WTC11 (cell line): ENCODE results near the gene KIF5A. TPM values are rescaled to one million over a fixed set of nuclear protein-coding genes. Genes with fewer than 3 reads are reported as not detected.

Experiments
- ATAC-seq: fragments of 200-7000 bp; cut with Tn5 transposase; 2 replicates; pipeline ENCODE4 v1.10.0; 2021; ENCODE audit warnings: mild to moderate bottlenecking, moderate library complexity
- CTCF ChIA-PET: fragments of 300-600 bp; sonication (Branson Sonifier 250); formaldehyde crosslinking; loops from one replicate; lab custom pipeline; 2021; ENCODE audit warnings: antibody characterized with exemption; lab: Charles Lee
- POLR2A ChIA-PET: fragments of 350-600 bp; sonication (Branson Sonifier 250); formaldehyde crosslinking; loops from one replicate; lab custom pipeline; 2021; ENCODE audit warnings: antibody characterized with exemption; lab: Charles Lee
- DNase-seq: peaks from one replicate; pipeline ENCODE4 v3.0.0; 2021; ENCODE audit warnings: low spot score
- H3K27ac Mint-ChIP-seq: 2 replicates; pipeline ENCODE4 v1.8.0; 2021; ENCODE audit warnings: mixed read lengths
- H3K27me3 Mint-ChIP-seq: 2 replicates; pipeline ENCODE4 v1.8.0; 2021; ENCODE audit warnings: low read depth, mild to moderate bottlenecking, moderate library complexity, mixed read lengths
- H3K36me3 Mint-ChIP-seq: 2 replicates; pipeline ENCODE4 v1.8.0; 2021; ENCODE audit warnings: mixed read lengths
- H3K4me1 Mint-ChIP-seq: 2 replicates; pipeline ENCODE4 v1.8.0; 2022; ENCODE audit warnings: mixed read lengths
- H3K4me3 Mint-ChIP-seq: 2 replicates; pipeline ENCODE4 v1.8.0; 2021; ENCODE audit warnings: mild to moderate bottlenecking, moderate library complexity, mixed read lengths
- H3K9me3 Mint-ChIP-seq: 2 replicates; pipeline ENCODE4 v1.8.0; 2021; ENCODE audit warnings: mixed read lengths
- E2F1 ChIP-seq: sonication (generic); formaldehyde crosslinking; IDR thresholded peaks from 2 replicates; pipeline ENCODE4 v1.8.0; 2022; ENCODE audit warnings: mild to moderate bottlenecking, missing genetic modification reagents
- ELF4 ChIP-seq: sonication (generic); formaldehyde crosslinking; IDR thresholded peaks from 2 replicates; pipeline ENCODE4 v1.8.1; 2022; ENCODE audit warnings: low read depth, mild to moderate bottlenecking, moderate library complexity, missing genetic modification reagents
- ESRRA ChIP-seq: sonication (generic); formaldehyde crosslinking; IDR thresholded peaks from 2 replicates; pipeline ENCODE4 v1.8.1; 2022; ENCODE audit warnings: mild to moderate bottlenecking, missing genetic modification reagents, borderline replicate concordance
- GABPB1 ChIP-seq: sonication (generic); formaldehyde crosslinking; IDR thresholded peaks from 2 replicates; pipeline ENCODE4 v1.8.1; 2023; ENCODE audit warnings: mild to moderate bottlenecking, missing genetic modification reagents
- IRF2 ChIP-seq: sonication (generic); formaldehyde crosslinking; IDR thresholded peaks from 2 replicates; pipeline ENCODE4 v1.8.0; 2022; ENCODE audit warnings: low read depth, missing genetic modification reagents, borderline replicate concordance
- MXD4 ChIP-seq: fragments of 250-450 bp; sonication (Bioruptor Pico); IDR thresholded peaks from 2 replicates; pipeline ENCODE4 v1.8.0; 2021; ENCODE audit warnings: mild to moderate bottlenecking, moderate library complexity, borderline replicate concordance
- NFE2L1 ChIP-seq: sonication (generic); formaldehyde crosslinking; IDR thresholded peaks from 2 replicates; pipeline ENCODE4 v1.8.1; 2023; ENCODE audit warnings: missing genetic modification reagents
- NFYB ChIP-seq: sonication (generic); formaldehyde crosslinking; conservative IDR thresholded peaks from 2 replicates; pipeline ENCODE4 v1.8.0; 2022; ENCODE audit warnings: low read depth, missing genetic modification reagents
- NR1H2 ChIP-seq: sonication (generic); formaldehyde crosslinking; IDR thresholded peaks from 2 replicates; pipeline ENCODE4 v1.9.0; 2021; ENCODE audit warnings: mild to moderate bottlenecking, moderate library complexity, missing genetic modification reagents
- NR3C1 ChIP-seq: sonication (generic); formaldehyde crosslinking; conservative IDR thresholded peaks from 2 replicates; pipeline ENCODE4 v1.8.1; 2023; ENCODE audit warnings: low read depth, mild to moderate bottlenecking, missing genetic modification reagents
- OVOL2 ChIP-seq: fragments of 250-450 bp; sonication (Bioruptor Pico); IDR thresholded peaks from 2 replicates; pipeline ENCODE4 v1.9.0; 2021; ENCODE audit warnings: mild to moderate bottlenecking, borderline replicate concordance
- PREB ChIP-seq: sonication (generic); formaldehyde crosslinking; IDR thresholded peaks from 2 replicates; pipeline ENCODE4 v1.8.1; 2022; ENCODE audit warnings: mild to moderate bottlenecking, missing genetic modification reagents, moderate library complexity, borderline replicate concordance
- RELA ChIP-seq: sonication (generic); formaldehyde crosslinking; IDR thresholded peaks from 2 replicates; pipeline ENCODE4 v1.8.1; 2022; ENCODE audit warnings: missing genetic modification reagents, mild to moderate bottlenecking, borderline replicate concordance
- ZMAT4 ChIP-seq: fragments of 250-450 bp; sonication (Bioruptor Pico); IDR thresholded peaks from 2 replicates; pipeline ENCODE4 v1.9.0; 2021; ENCODE audit warnings: mild to moderate bottlenecking
- ZNF121 ChIP-seq: sonication (generic); formaldehyde crosslinking; IDR thresholded peaks from 2 replicates; pipeline ENCODE4 v1.8.0; 2023; ENCODE audit warnings: missing genetic modification reagents
- ZNF317 ChIP-seq: sonication (generic); formaldehyde crosslinking; IDR thresholded peaks from 2 replicates; pipeline ENCODE4 v1.8.1; 2023; ENCODE audit warnings: low read depth, mild to moderate bottlenecking, moderate library complexity, missing genetic modification reagents, borderline replicate concordance
- ZNF423 ChIP-seq: fragments of 250-450 bp; sonication (Bioruptor Pico); IDR thresholded peaks from 2 replicates; pipeline ENCODE4 v2.1.2; 2022; ENCODE audit warnings: mild to moderate bottlenecking, moderate library complexity
- total RNA-seq: library from RNA; stranded (reverse); gene quantifications from 3 replicates; pipeline ENCODE4 v1.2.3, GENCODE V29; 2021
- TF ChIP-seq, protein P1 (sequence below): sonication (generic); formaldehyde crosslinking; IDR thresholded peaks from 2 replicates; pipeline ENCODE4 v1.8.0; 2023; ENCODE audit warnings: missing genetic modification reagents, mild to moderate bottlenecking, borderline replicate concordance
- TF ChIP-seq, protein P2 (sequence below): sonication (generic); formaldehyde crosslinking; IDR thresholded peaks from 2 replicates; pipeline ENCODE4 v1.8.1; 2023; ENCODE audit warnings: mild to moderate bottlenecking, missing genetic modification reagents

KIF5A gene
- total RNA-seq, 1 experiment from 2014 or later: 16.1 TPM

- TF ChIP-seq NR3C1 (CRISPR knock-in tag) (no peak), GABPB1 (peak; percentile 17; the same call in 1 of the 2 replicates)
- no peak for DNase-seq
- ATAC-seq: no peak
- ChIA-PET CTCF (interaction anchor here (2.6 kb wide), 1 partner anchor 57 kb away, joined by 8 read pairs; the partner anchor contains the start of gene B4GALNT1), POLR2A (no interaction called here)
- Mint-ChIP-seq H3K27ac (no peak overlapping the region), H3K36me3 (peaks cover 58% of the 10 kb centered on the region), H3K9me3 (no peaks in the 10 kb centered on the region), H3K4me3 (no peak overlapping the region), H3K4me1 (no peaks in the 10 kb centered on the region), H3K27me3 (no peaks in the 10 kb centered on the region; the same call in 1 of the 2 replicates)
These were observed 26.1 kb downstream of the KIF5A start for GRCh38 chr12:57575771-57576612.

DNA sequence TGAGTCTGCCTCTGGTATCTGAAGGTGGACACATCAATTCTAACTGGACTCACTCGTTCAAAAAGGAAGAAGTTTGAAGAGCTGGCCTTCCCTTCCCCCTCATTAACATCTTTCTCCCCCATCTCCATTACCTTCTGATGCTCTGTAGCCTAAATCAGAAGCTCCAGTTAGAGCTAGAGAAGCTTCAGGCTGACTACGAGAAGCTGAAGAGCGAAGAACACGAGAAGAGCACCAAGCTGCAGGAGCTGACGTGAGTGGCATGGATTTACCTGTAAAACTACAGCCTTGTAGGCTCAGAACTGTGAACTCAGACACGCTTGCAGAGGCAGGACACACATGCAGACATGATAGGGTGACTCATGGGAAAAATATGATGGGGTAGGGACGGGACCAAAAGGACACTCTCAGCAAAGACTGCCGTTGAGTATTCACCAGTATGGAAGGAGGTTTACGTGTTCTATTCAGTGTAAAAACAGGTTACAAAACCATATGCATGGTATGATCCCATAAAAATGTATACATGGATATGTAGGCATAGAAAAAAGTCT is 26.8 kb downstream of the KIF5A start:
- CTCF ChIA-PET: interaction anchor here (2.6 kb wide), 1 partner anchor 56 kb away, joined by 8 read pairs; the partner anchor contains the start of gene B4GALNT1
- POLR2A ChIA-PET: no interaction called here
- Mint-ChIP-seq H3K4me1 (no peaks in the 10 kb centered on the region), H3K9me3 (no peaks in the 10 kb centered on the region)
- no peak for ATAC-seq
- TF ChIP-seq ELF4 (CRISPR knock-in tag) (no peak), OVOL2 (no peak), MXD4 (no peak), RELA (CRISPR knock-in tag) (no peak), PREB (no peak), ESRRA (no peak), ZNF317 (CRISPR knock-in tag) (no peak), ZMAT4 (no peak), IRF2 (CRISPR knock-in tag) (no peak), ZNF121 (CRISPR knock-in tag) (no peak)
- TF ChIP-seq, protein P1, sequence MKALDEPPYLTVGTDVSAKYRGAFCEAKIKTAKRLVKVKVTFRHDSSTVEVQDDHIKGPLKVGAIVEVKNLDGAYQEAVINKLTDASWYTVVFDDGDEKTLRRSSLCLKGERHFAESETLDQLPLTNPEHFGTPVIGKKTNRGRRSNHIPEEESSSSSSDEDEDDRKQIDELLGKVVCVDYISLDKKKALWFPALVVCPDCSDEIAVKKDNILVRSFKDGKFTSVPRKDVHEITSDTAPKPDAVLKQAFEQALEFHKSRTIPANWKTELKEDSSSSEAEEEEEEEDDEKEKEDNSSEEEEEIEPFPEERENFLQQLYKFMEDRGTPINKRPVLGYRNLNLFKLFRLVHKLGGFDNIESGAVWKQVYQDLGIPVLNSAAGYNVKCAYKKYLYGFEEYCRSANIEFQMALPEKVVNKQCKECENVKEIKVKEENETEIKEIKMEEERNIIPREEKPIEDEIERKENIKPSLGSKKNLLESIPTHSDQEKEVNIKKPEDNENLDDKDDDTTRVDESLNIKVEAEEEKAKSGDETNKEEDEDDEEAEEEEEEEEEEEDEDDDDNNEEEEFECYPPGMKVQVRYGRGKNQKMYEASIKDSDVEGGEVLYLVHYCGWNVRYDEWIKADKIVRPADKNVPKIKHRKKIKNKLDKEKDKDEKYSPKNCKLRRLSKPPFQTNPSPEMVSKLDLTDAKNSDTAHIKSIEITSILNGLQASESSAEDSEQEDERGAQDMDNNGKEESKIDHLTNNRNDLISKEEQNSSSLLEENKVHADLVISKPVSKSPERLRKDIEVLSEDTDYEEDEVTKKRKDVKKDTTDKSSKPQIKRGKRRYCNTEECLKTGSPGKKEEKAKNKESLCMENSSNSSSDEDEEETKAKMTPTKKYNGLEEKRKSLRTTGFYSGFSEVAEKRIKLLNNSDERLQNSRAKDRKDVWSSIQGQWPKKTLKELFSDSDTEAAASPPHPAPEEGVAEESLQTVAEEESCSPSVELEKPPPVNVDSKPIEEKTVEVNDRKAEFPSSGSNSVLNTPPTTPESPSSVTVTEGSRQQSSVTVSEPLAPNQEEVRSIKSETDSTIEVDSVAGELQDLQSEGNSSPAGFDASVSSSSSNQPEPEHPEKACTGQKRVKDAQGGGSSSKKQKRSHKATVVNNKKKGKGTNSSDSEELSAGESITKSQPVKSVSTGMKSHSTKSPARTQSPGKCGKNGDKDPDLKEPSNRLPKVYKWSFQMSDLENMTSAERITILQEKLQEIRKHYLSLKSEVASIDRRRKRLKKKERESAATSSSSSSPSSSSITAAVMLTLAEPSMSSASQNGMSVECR (CRISPR knock-in tag): no peak
- TF ChIP-seq, all 79 proteins: peak for 0
- no peaks in the 10 kb centered on the region; the same call in 1 of the 2 replicates for H3K27me3 Mint-ChIP-seq
- H3K36me3 Mint-ChIP-seq: peaks cover 59% of the 10 kb centered on the region
- no peak for DNase-seq
- H3K4me3 Mint-ChIP-seq: no peak overlapping the region
- no peak overlapping the region for H3K27ac Mint-ChIP-seq

DNA sequence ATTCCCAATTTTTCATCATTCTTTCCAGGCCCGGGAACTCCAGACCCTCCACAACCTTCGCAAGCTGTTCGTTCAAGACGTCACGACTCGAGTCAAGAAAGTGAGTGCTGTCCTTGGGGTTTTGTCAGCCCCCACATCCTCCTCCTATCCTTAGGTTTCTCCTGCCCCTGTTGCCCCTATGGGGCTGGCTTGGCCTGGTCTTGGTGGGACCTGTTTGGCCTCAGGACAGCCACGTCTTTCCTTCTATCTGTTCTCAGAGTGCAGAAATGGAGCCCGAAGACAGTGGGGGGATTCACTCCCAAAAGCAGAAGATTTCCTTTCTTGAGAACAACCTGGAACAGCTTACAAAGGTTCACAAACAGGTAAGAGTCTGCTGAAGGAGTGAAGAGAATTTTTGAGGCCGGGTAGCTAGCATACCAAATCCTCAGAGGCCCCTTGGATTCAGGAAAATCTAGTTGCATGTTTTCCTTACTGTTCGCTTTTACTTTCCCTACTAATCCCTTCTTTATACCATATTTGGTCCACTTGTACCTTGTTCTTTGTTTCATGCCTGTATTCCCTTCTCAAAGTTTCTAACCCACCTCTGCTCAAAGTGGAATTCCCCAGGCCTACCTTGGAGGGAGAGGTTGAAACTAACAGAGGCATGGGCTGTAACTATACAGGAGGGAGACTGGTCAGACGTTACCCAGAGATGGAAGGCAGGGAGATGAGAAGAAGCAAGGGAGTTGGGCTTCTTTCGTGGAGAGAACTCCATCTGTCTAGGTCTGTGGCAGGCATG is 28.3 kb downstream of the KIF5A start:
- Mint-ChIP-seq H3K27me3 (no peaks in the 10 kb centered on the region; the same call in 1 of the 2 replicates), H3K9me3 (no peaks in the 10 kb centered on the region), H3K36me3 (peaks cover 47% of the 10 kb centered on the region), H3K4me3 (no peak overlapping the region), H3K27ac (no peak overlapping the region), H3K4me1 (no peaks in the 10 kb centered on the region)
- ChIA-PET POLR2A (no interaction called here), CTCF (no interaction called here)
- ATAC-seq (no peak), DNase-seq (no peak)
- TF ChIP-seq NFE2L1 (CRISPR knock-in tag) (no peak), E2F1 (CRISPR knock-in tag) (no peak), ZNF423 (CRISPR knock-in tag) (no peak), NFYB (CRISPR knock-in tag) (no peak), NR1H2 (CRISPR knock-in tag) (no peak)
- TF ChIP-seq, protein P2, sequence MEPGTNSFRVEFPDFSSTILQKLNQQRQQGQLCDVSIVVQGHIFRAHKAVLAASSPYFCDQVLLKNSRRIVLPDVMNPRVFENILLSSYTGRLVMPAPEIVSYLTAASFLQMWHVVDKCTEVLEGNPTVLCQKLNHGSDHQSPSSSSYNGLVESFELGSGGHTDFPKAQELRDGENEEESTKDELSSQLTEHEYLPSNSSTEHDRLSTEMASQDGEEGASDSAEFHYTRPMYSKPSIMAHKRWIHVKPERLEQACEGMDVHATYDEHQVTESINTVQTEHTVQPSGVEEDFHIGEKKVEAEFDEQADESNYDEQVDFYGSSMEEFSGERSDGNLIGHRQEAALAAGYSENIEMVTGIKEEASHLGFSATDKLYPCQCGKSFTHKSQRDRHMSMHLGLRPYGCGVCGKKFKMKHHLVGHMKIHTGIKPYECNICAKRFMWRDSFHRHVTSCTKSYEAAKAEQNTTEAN: no peak
